ENCODE data around the gene ATAD3A. TPM values are rescaled to one million over a fixed set of nuclear protein-coding genes. Genes with fewer than 3 reads are reported as not detected.
"Not testable (repeated sequence)": the region's sequence is repeated elsewhere in the genome, so short reads cannot be mapped to it uniquely, and the experiment has no call there.

Gene ATAD3A
- total RNA-seq, 1 experiment from 2014 or later: 55.8 TPM

- Histone ChIP-seq H3K4me2 (ENCODE audit: insufficient read depth, insufficient read length, low read length) (no peak overlapping the region), H3K4me1 (ENCODE audit: insufficient read depth, low read length) (no peaks in the 10 kb centered on the region), H2BK5ac (ENCODE audit: insufficient read length, low read length) (no peak overlapping the region), H2AK5ac (ENCODE audit: insufficient read length, low read length) (no peak overlapping the region), H3K79me1 (ENCODE audit: insufficient read depth, low read depth, low read length, poor library complexity, severe bottlenecking) (no peaks in the 10 kb centered on the region), H3K27ac (ENCODE audit: insufficient read length, low read depth, low read length) (no peak overlapping the region), H4K91ac (ENCODE audit: insufficient read length, low read depth, low read length) (no peak overlapping the region), H2BK120ac (ENCODE audit: low read depth, low read length, poor library complexity, severe bottlenecking) (no peak overlapping the region), H3K9me3 (ENCODE audit: control insufficient read depth, low read depth, low read length) (no peaks in the 10 kb centered on the region), H3K23ac (ENCODE audit: insufficient read length, low read depth, low read length) (no peak overlapping the region), H3K27me3 (ENCODE audit: insufficient read depth, low read length) (no peaks in the 10 kb centered on the region), H2BK12ac (ENCODE audit: insufficient read length, low read depth, low read length) (no peak overlapping the region), H3T11ph (ENCODE audit: low read length) (no peak overlapping the region), H2AFZ (ENCODE audit: low read length) (no peak overlapping the region), H3K14ac (ENCODE audit: insufficient read depth, low read length) (no peak overlapping the region), H4K5ac (ENCODE audit: insufficient read length, low read depth, low read length) (no peak overlapping the region), H4K20me1 (ENCODE audit: control insufficient read depth, insufficient read depth, insufficient read length) (no peaks in the 10 kb centered on the region), H3K18ac (ENCODE audit: insufficient read length, low read depth, low read length) (no peak overlapping the region), H2BK15ac (ENCODE audit: low read depth, low read length) (no peak overlapping the region), H3K79me2 (ENCODE audit: insufficient read depth, low read length) (no peaks in the 10 kb centered on the region), H3K4ac (ENCODE audit: low read depth, low read length) (no peak overlapping the region), H3K9ac (ENCODE audit: extremely low read depth, insufficient read length, low read length) (no peak overlapping the region), H2BK20ac (ENCODE audit: low read depth, low read length, poor library complexity, severe bottlenecking) (no peak overlapping the region), H4K8ac (replicated peaks; ENCODE audit: insufficient read length, low read depth, low read length) (no peak overlapping the region), H3K56ac (ENCODE audit: insufficient read length, low read depth, low read length) (no peak overlapping the region), H3K23me2 (ENCODE audit: insufficient read length, low read depth, low read length, poor library complexity, severe bottlenecking) (no peaks in the 10 kb centered on the region)
- TF ChIP-seq, protein P1, sequence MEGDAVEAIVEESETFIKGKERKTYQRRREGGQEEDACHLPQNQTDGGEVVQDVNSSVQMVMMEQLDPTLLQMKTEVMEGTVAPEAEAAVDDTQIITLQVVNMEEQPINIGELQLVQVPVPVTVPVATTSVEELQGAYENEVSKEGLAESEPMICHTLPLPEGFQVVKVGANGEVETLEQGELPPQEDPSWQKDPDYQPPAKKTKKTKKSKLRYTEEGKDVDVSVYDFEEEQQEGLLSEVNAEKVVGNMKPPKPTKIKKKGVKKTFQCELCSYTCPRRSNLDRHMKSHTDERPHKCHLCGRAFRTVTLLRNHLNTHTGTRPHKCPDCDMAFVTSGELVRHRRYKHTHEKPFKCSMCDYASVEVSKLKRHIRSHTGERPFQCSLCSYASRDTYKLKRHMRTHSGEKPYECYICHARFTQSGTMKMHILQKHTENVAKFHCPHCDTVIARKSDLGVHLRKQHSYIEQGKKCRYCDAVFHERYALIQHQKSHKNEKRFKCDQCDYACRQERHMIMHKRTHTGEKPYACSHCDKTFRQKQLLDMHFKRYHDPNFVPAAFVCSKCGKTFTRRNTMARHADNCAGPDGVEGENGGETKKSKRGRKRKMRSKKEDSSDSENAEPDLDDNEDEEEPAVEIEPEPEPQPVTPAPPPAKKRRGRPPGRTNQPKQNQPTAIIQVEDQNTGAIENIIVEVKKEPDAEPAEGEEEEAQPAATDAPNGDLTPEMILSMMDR (conservative IDR thresholded peaks at IDR 0.05): no peak
- Mint-ChIP-seq H3K4me1 (no peaks in the 10 kb centered on the region), H3K27me3 (ENCODE audit: low read depth) (no peaks in the 10 kb centered on the region), H3K36me3 (ENCODE audit: insufficient read depth in 1 of 3, low read depth in 3 of 3) (peaks cover 23 to 61% (median 49%) of the 10 kb centered on the region in 3 experiments; a peak in 6 of 7 replicates), H3K4me3 (no peak overlapping the region), H3K9me3 (no peaks in the 10 kb centered on the region), H3K27ac (no peak overlapping the region)
- WGBS (ENCODE audit: extremely low coverage, insufficient read length, low lambda C conversion rate): no CpG with 5 or more reads among the region's 16 CpGs
- DNase-seq: no peak
Observed at GRCh38 chr1:1483714-1484113, 28.2 kb upstream of the ATAD3A start.

- not testable (repeated sequence) for H4K20me1 ChIP-seq (ENCODE audit: control insufficient read depth, insufficient read depth, insufficient read length); H3K18ac ChIP-seq (ENCODE audit: insufficient read length, low read depth, low read length); H3K23ac ChIP-seq (ENCODE audit: insufficient read length, low read depth, low read length); H3K14ac ChIP-seq (ENCODE audit: insufficient read depth, low read length); H3K9me3 ChIP-seq (ENCODE audit: control insufficient read depth, low read depth, low read length); H3K79me1 ChIP-seq (ENCODE audit: insufficient read depth, low read depth, low read length, poor library complexity, severe bottlenecking); H3K27me3 Mint-ChIP-seq (ENCODE audit: low read depth); H3K27ac ChIP-seq (ENCODE audit: insufficient read length, low read depth, low read length); H3K9me3 Mint-ChIP-seq; H3K4me3 Mint-ChIP-seq; H4K5ac ChIP-seq (ENCODE audit: insufficient read length, low read depth, low read length); H2BK12ac ChIP-seq (ENCODE audit: insufficient read length, low read depth, low read length); H3T11ph ChIP-seq (ENCODE audit: low read length); H2AFZ ChIP-seq (ENCODE audit: low read length); H2AK5ac ChIP-seq (ENCODE audit: insufficient read length, low read length); H3K27ac Mint-ChIP-seq; H3K23me2 ChIP-seq (ENCODE audit: insufficient read length, low read depth, low read length, poor library complexity, severe bottlenecking); DNase-seq; H3K4me2 ChIP-seq (ENCODE audit: insufficient read depth, insufficient read length, low read length); H2BK5ac ChIP-seq (ENCODE audit: insufficient read length, low read length); H3K9ac ChIP-seq (ENCODE audit: extremely low read depth, insufficient read length, low read length); H3K27me3 ChIP-seq (ENCODE audit: insufficient read depth, low read length); H3K79me2 ChIP-seq (ENCODE audit: insufficient read depth, low read length); H2BK15ac ChIP-seq (ENCODE audit: low read depth, low read length); H3K4me1 ChIP-seq (ENCODE audit: insufficient read depth, low read length); H2BK120ac ChIP-seq (ENCODE audit: low read depth, low read length, poor library complexity, severe bottlenecking); H3K56ac ChIP-seq (ENCODE audit: insufficient read length, low read depth, low read length); H3K4ac ChIP-seq (ENCODE audit: low read depth, low read length); H2BK20ac ChIP-seq (ENCODE audit: low read depth, low read length, poor library complexity, severe bottlenecking); H3K4me1 Mint-ChIP-seq; H4K91ac ChIP-seq (ENCODE audit: insufficient read length, low read depth, low read length); H4K8ac ChIP-seq (replicated peaks; ENCODE audit: insufficient read length, low read depth, low read length)
- WGBS (ENCODE audit: extremely low coverage, insufficient read length, low lambda C conversion rate): no CpG with 5 or more reads among the region's 46 CpGs
- H3K36me3 Mint-ChIP-seq (ENCODE audit: insufficient read depth in 1 of 3, low read depth in 3 of 3): peaks cover 26 to 65% (median 49%) of the 10 kb centered on the region in 3 experiments; a peak in 6 of 7 replicates
Observed at GRCh38 chr1:1484976-1485750, 26.8 kb upstream of the ATAD3A start.
